WERI-Rb-1 (cell line): ENCODE results near the gene UQCRHL.

Experiments
- DNase-seq: peaks from one replicate; pipeline ENCODE4 v3.0.0-alpha.2; 2020
- H3K27ac ChIP-seq: fragments of 250-450 bp; sonication (Bioruptor Pico); 2 replicates; pipeline ENCODE4 v1.5.1; 2020; ENCODE audit warnings: mild to moderate bottlenecking, moderate library complexity
- H3K27me3 ChIP-seq: fragments of 250-450 bp; sonication (Bioruptor Pico); 2 replicates; pipeline ENCODE4 v1.5.1; 2021; ENCODE audit warnings: mild to moderate bottlenecking, low read depth, moderate library complexity; ENCODE audit not compliant: insufficient read depth, severe bottlenecking
- H3K36me3 ChIP-seq: fragments of 250-450 bp; sonication (Bioruptor Pico); 2 replicates; pipeline ENCODE4 v1.5.1; 2020; ENCODE audit warnings: mild to moderate bottlenecking, moderate library complexity
- H3K4me3 ChIP-seq: 2 replicates; pipeline ENCODE4 v1.5.1; 2011; ENCODE audit warnings: low read depth, mild to moderate bottlenecking, control low read depth, low read length
- H3K9me3 ChIP-seq: fragments of 250-450 bp; sonication (Bioruptor Pico); 2 replicates; pipeline ENCODE4 v1.5.1; 2021; ENCODE audit warnings: mild to moderate bottlenecking, moderate library complexity; ENCODE audit not compliant: severe bottlenecking
- CTCF ChIP-seq: IDR thresholded peaks from 2 replicates; pipeline ENCODE4 v1.5.1; 2011; ENCODE audit warnings: low read depth, mild to moderate bottlenecking, control low read depth, inconsistent platforms, low read length

UQCRHL gene

GRCh38 chr1:15799004-15799867, 8.2 kb downstream of the UQCRHL start:
- H3K36me3 ChIP-seq: no peaks in the 10 kb centered on the region
- no peak overlapping the region for H3K27ac ChIP-seq
- DNase-seq: no peak

GRCh38 chr1:15797614-15798390, 9.6 kb downstream of the UQCRHL start:
- Histone ChIP-seq H3K27ac (no peak overlapping the region), H3K27me3 (no peaks in the 10 kb centered on the region), H3K9me3 (no peaks in the 10 kb centered on the region), H3K4me3 (no peak overlapping the region), H3K36me3 (no peaks in the 10 kb centered on the region)
- TF ChIP-seq CTCF: no peak
- DNase-seq: no peak

More at GRCh38 chr1:15799004-15799867, 8.2 kb downstream of the UQCRHL start:
- no peaks in the 10 kb centered on the region for H3K9me3 ChIP-seq
- no peak overlapping the region for H3K4me3 ChIP-seq
- no peaks in the 10 kb centered on the region for H3K27me3 ChIP-seq
- no peak for TF ChIP-seq CTCF

GRCh38 chr1:15796086-15796462, 11.4 kb downstream of the UQCRHL start:
- no peak for DNase-seq
- H3K36me3 ChIP-seq: no peaks in the 10 kb centered on the region
- H3K27me3 ChIP-seq: no peaks in the 10 kb centered on the region
- H3K27ac ChIP-seq: no peak overlapping the region
- TF ChIP-seq CTCF: no peak
- no peaks in the 10 kb centered on the region for H3K9me3 ChIP-seq
- no peak overlapping the region for H3K4me3 ChIP-seq

GRCh38 chr1:15788624-15789301, 18.7 kb downstream of the UQCRHL start:
- peaks cover 4% of the 10 kb centered on the region for H3K36me3 ChIP-seq
- no peak for DNase-seq
- H3K9me3 ChIP-seq: no peaks in the 10 kb centered on the region
- no peak overlapping the region for H3K27ac ChIP-seq
- no peak for TF ChIP-seq CTCF
- no peaks in the 10 kb centered on the region for H3K27me3 ChIP-seq
- H3K4me3 ChIP-seq: no peak overlapping the region

- Histone ChIP-seq H3K27ac (no peak overlapping the region), H3K4me3 (no peak overlapping the region)
- no peak for TF ChIP-seq CTCF
Observed at GRCh38 chr1:15786581-15786980, 20.9 kb downstream of the UQCRHL start.

More at GRCh38 chr1:15786581-15786980, 20.9 kb downstream of the UQCRHL start:
- Histone ChIP-seq H3K27me3 (no peaks in the 10 kb centered on the region), H3K9me3 (no peaks in the 10 kb centered on the region), H3K36me3 (peaks cover 4% of the 10 kb centered on the region)
- DNase-seq: no peak
